Stomach (tissue), 19 donors: ENCODE results near the gene RNU7-1. TPM values are rescaled to one million over a fixed set of nuclear protein-coding genes. Genes with fewer than 3 reads are reported as not detected.

Source experiments
- DNase-seq, 2 donors: peaks; one replicate each; pipeline versions ENCODE4 v3.0.0 to v3.0.0-alpha.2; 2013 to 2019
- H3K27ac ChIP-seq, 5 donors: fragments of 200-600 bp in 4 of 5; sonication (generic) in 4 of 5; one replicate each; pipeline ENCODE4 v1.5.1; 2013 to 2019; ENCODE audit warnings: mild to moderate bottlenecking in 1 of 5, moderate library complexity in 1 of 5
- H3K27me3 ChIP-seq, 3 donors: fragments of 200-600 bp; sonication (generic); one replicate each; pipeline ENCODE4 v1.5.1; 2017 to 2019; ENCODE audit warnings: mixed run types in 1 of 3
- H3K36me3 ChIP-seq, 4 donors: fragments of 200-600 bp; sonication (generic); 1 replicate in 3 of 4; 2 replicates in 1 of 4; pipeline ENCODE4 v1.5.1; 2016 to 2019
- H3K4me1 ChIP-seq, 4 donors: fragments of 200-600 bp; sonication (generic); one replicate each; pipeline ENCODE4 v1.5.1; 2016 to 2019
- H3K4me3 ChIP-seq, 4 donors: fragments of 200-600 bp; sonication (generic) in 3 of 4; one replicate each; pipeline ENCODE4 v1.5.1; 2016 to 2019; ENCODE audit warnings: mild to moderate bottlenecking in 1 of 4
- H3K9me3 ChIP-seq, 4 donors: fragments of 200-600 bp; sonication (generic); one replicate each; pipeline ENCODE4 v1.5.1; 2016 to 2019
- EP300 ChIP-seq: sonication (generic); formaldehyde crosslinking; IDR thresholded peaks from one replicate; pipeline ENCODE4 v1.6.1; 2017; ENCODE audit warnings: antibody characterized with exemption
- POLR2A ChIP-seq, 4 donors: fragments of 450-650 bp; IDR thresholded peaks; one replicate each; pipeline ENCODE4 v1.6.1; 2016; ENCODE audit warnings: antibody characterized with exemption in 4 of 4, control low read depth in 2 of 4, mild to moderate bottlenecking in 1 of 4, moderate library complexity in 1 of 4
- POLR2AphosphoS5 ChIP-seq, 3 donors: sonication (generic); formaldehyde crosslinking; IDR thresholded peaks; one replicate each; pipeline ENCODE4 v1.6.1; 2016; ENCODE audit warnings: antibody characterized with exemption in 3 of 3
- WGBS, 5 donors: extraction: QIAGEN DNeasy Blood & Tissue Kit in 3 of 5; methylation state at CpG; one replicate each; pipeline versions ENCODE4 v1.1.5 to v1.1.7; 2013 to 2018; 5-methylcytosine and 5-hydroxymethylcytosine counted together
- intact Hi-C: fragments of 100-400 bp; cut with DNase I; formaldehyde crosslinking; loops from one replicate; pipeline ENCODE4 v1.15.1; 2023; ENCODE audit warnings: low total_unique reads
- long read RNA-seq, 10 donors: transcript quantifications; one replicate each; lab custom pipeline, GENCODE V29; 2026
- polyA plus RNA-seq, 3 donors: library from polyadenylated mRNA; stranded (reverse); fragments of 200-250 nt; gene quantifications; one replicate each; pipeline ENCODE4 v1.2.3, GENCODE V29; 2013
- total RNA-seq, 5 donors: library from RNA; depleted of rRNA; stranded (reverse); fragments of >200 nt; gene quantifications; one replicate each; pipeline versions ENCODE4 v1.1.0 to v1.2.3, GENCODE V29; 2014 to 2016
- TF ChIP-seq, protein P1 (sequence below), 7 experiments: fragments of 450-650 bp in 4 of 7; fragments of 200-600 bp in 3 of 7; sonication (generic) in 3 of 7; IDR thresholded peaks; one replicate each; pipeline ENCODE4 v1.5.1; 2016 to 2019; ENCODE audit warnings: antibody characterized with exemption in 7 of 7, control low read depth in 2 of 7, mild to moderate bottlenecking in 1 of 7
- donor health status: healthy with polysubstance abuse.
- donor health status: Bipolar disorder and iron deficiency.
- donor health status: healthy.

The RNU7-1 gene
- total RNA-seq (not detected), polyA plus RNA-seq (not detected)
- long read RNA-seq, donor 1 = 0 reads
- long read RNA-seq, donor 2, partial matches to known transcripts = 0 of 1 reads
- long read RNA-seq, donor 2, other reads (novel, unspliced or antisense) = 0 of 1 reads
- long read RNA-seq, donor 3, partial matches to known transcripts = 0 of 1 reads
- long read RNA-seq, donor 3, other reads (novel, unspliced or antisense) = 0 of 1 reads
- long read RNA-seq, donor 4, partial matches to known transcripts = 0 of 1 reads
- long read RNA-seq, donor 4, other reads (novel, unspliced or antisense) = 0 of 1 reads
- long read RNA-seq, donor 5, partial matches to known transcripts = 0 of 3 reads
- long read RNA-seq, donor 5, other reads (novel, unspliced or antisense) = 0 of 3 reads
- long read RNA-seq, donor 6, partial matches to known transcripts = 0 of 1 reads
- long read RNA-seq, donor 6, other reads (novel, unspliced or antisense) = 0 of 1 reads
- long read RNA-seq, donor 7, partial matches to known transcripts = 0 of 1 reads
- long read RNA-seq, donor 7, other reads (novel, unspliced or antisense) = 0 of 1 reads
- long read RNA-seq, donor 8 = 0 reads
- long read RNA-seq, donor 9, partial matches to known transcripts = 0 of 2 reads
- long read RNA-seq, donor 9, other reads (novel, unspliced or antisense) = 0 of 2 reads
- long read RNA-seq, donor 10, partial matches to known transcripts = 0 of 1 reads
- long read RNA-seq, donor 10, other reads (novel, unspliced or antisense) = 0 of 1 reads

DNA sequence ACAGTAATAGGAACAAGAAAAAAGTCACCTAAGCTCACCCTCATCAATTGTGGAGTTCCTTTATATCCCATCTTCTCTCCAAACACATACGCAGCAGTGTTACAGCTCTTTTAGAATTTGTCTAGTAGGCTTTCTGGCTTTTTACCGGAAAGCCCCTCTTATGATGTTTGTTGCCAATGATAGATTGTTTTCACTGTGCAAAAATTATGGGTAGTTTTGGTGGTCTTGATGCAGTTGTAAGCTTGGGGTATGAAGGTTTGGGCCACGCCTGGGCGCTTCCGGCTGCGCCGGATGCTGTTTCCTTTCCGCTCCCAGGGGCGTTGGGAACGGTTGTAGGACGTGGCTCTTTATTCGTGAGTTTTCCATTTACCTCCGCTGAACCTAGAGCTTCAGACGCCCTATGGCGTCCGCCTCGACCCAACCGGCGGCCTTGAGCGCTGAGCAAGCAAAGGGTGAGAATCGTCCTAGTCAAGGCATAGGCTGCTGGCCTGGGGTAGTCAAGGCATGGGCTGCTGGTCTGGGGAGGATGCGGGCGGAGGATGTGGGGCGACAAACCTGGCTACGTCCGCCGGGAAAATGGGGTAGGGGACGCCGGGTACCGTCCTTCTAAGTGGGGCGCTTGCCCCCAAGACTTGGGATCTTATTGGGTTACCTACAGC, at the start of gene RNU7-1, which contains the start of gene C12orf57:
TSS of gene RNU7-1 (plus strand) at position 95 of the 659 bp plus-strand sequence.
TSS of gene C12orf57 (plus strand) at position 301 of the 659 bp plus-strand sequence. CDS start at position 401, 100 bp downstream.
- Histone ChIP-seq H3K4me3 (peak within 1 kb of the TSS; percentile 56 to 68 (median 62)), H3K4me1 (peaks cover 30 to 83% (median 62%) of the 10 kb centered on the region in 4 donors), H3K36me3 (peaks cover 13 to 40% (median 34%) of the 10 kb centered on the region in 4 donors), H3K9me3 (no peaks in the 10 kb centered on the region), H3K27ac (peak within 1 kb of the TSS; percentile 91 to 99 (median 97)), H3K27me3 (no peaks in the 10 kb centered on the region)
- intact Hi-C loops = loop anchor here (10.0 kb wide), 1 partner anchor 171 kb away; no protein-coding TSS in a partner anchor
- TF ChIP-seq, protein P1, sequence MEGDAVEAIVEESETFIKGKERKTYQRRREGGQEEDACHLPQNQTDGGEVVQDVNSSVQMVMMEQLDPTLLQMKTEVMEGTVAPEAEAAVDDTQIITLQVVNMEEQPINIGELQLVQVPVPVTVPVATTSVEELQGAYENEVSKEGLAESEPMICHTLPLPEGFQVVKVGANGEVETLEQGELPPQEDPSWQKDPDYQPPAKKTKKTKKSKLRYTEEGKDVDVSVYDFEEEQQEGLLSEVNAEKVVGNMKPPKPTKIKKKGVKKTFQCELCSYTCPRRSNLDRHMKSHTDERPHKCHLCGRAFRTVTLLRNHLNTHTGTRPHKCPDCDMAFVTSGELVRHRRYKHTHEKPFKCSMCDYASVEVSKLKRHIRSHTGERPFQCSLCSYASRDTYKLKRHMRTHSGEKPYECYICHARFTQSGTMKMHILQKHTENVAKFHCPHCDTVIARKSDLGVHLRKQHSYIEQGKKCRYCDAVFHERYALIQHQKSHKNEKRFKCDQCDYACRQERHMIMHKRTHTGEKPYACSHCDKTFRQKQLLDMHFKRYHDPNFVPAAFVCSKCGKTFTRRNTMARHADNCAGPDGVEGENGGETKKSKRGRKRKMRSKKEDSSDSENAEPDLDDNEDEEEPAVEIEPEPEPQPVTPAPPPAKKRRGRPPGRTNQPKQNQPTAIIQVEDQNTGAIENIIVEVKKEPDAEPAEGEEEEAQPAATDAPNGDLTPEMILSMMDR (IDR thresholded peaks at IDR 0.05) = no peak
- TF ChIP-seq POLR2A (IDR thresholded peaks at IDR 0.05) (peak in 2 of 4 donors; percentile 39 to 95), POLR2AphosphoS5 (IDR thresholded peaks at IDR 0.05) (peak; percentile 73 to 97 (median 96)), EP300 (no peak)
- DNase-seq = peak; percentile 79 to 96
- WGBS, 5 donors = 0% methylated on average over 31 of the region's 31 CpGs

DNA sequence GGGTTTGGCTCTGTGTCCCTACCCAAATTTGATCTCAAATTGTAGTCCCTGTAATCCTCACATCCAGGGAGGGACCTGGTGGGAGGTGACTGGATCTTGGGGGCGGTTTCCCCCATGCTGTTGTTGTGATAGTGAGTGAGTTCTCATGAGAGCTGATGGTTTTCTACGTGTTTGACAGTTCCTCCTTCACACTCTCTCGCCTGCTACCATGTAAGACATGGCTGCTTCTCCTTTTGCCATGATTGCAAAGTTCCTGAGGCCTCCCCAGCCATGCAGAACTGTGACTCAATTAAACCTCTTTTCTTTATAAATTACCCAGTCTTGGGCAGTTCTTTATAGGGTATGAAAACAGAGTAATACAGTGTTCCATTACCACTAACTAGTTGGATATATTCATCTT, 49.3 kb upstream of the RNU7-1 start:
- Histone ChIP-seq H3K36me3 (no peaks in the 10 kb centered on the region), H3K27ac (no peak overlapping the region), H3K27me3 (no peaks in the 10 kb centered on the region), H3K4me1 (peaks cover 5 to 21% (median 14%) of the 10 kb centered on the region in 4 donors), H3K9me3 (no peaks in the 10 kb centered on the region), H3K4me3 (no peak overlapping the region)
- DNase-seq = no peak
- intact Hi-C loops = no loop called here
- 81 to 91% (median 88%) methylated on average over 3 of the region's 3 CpGs for WGBS, 5 donors
- no peak for TF ChIP-seq POLR2AphosphoS5 (IDR thresholded peaks at IDR 0.05)
- TF ChIP-seq, protein P1 (IDR thresholded peaks at IDR 0.05) = no peak
- no peak for TF ChIP-seq EP300
- no peak for TF ChIP-seq POLR2A (IDR thresholded peaks at IDR 0.05)

DNA sequence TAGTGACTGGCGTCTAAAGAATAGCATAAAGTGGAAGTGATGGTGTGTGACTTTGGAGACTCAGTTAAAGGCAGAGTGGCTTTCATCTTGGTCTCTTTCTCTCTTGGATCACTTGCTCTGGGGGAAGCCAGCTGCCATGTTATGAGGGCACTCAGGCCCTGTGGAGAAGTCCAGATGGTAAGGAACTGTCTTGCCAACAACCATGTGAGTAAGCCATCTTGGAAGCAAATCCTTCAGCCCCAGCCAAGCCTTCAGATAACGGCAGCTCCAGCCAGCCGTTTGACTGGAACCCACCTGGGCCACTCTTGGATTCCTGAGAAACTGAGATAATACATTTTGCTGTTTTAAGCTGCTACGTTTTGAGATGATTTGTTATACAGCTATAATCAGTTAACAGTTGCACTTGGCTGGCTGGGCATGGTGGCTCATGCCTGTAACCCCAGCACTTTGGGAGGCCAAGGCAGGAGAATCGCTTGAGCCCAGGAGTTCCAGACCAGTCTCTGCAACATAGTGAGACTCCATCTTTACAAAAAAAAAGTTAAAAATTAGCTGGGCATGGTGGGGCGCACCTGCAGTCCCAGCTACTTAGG, 46.7 kb upstream of the RNU7-1 start:
- Histone ChIP-seq H3K27ac (no peak overlapping the region), H3K4me3 (no peak overlapping the region), H3K9me3 (no peaks in the 10 kb centered on the region), H3K27me3 (no peaks in the 10 kb centered on the region), H3K36me3 (no peaks in the 10 kb centered on the region), H3K4me1 (peaks cover 0 to 19% (median 11%) of the 10 kb centered on the region in 4 donors)
- no peak for DNase-seq
- 73 to 88% (median 83%) methylated on average over 6 of the region's 6 CpGs for WGBS, 5 donors
- intact Hi-C loops = no loop called here
- TF ChIP-seq POLR2AphosphoS5 (IDR thresholded peaks at IDR 0.05) (no peak), EP300 (no peak)
- TF ChIP-seq, protein P1 (IDR thresholded peaks at IDR 0.05) = no peak
